HG03039 (cell line): ENCODE results near the gene ADGB.
"Not testable (repeated sequence)": the region's sequence is repeated elsewhere in the genome, so short reads cannot be mapped to it uniquely, and the experiment has no call there.

Experiments used
- ATAC-seq: cut with Tn5 transposase; IDR thresholded peaks from one replicate; pipeline ENCODE4 v1.9.1; 2021; ENCODE audit warnings: mild to moderate bottlenecking, moderate library complexity; ENCODE audit not compliant: unreplicated experiment

The ADGB gene

DNA sequence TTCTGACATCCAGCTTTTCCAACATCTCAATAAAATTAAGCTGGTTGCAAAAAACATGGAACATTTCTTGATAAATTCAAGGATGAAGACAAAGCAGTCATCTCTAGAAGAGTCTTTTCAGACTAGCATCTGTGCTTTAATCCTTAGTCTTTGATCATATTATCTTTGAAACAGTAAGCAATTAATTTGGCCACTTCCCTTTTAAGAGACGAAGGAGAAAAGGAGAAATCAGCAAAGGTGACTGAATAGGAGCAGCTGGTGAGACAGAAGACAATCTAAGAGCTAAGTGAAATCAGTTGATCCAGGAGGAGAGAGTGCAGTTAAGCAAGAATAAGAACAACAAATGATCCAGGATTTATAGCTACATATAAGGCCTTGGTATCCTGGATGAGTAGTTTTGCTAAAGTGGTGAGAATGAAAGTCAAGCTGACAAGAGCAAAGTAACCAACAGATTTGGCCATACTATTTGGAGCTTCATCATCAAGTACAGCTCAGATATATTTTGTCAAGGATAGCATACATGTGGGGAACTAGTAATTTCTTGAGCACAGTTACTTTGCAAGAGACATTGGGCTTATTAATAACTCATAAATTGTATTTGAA lies 215.5 kb downstream of the ADGB start:
- ATAC-seq = no peak

DNA sequence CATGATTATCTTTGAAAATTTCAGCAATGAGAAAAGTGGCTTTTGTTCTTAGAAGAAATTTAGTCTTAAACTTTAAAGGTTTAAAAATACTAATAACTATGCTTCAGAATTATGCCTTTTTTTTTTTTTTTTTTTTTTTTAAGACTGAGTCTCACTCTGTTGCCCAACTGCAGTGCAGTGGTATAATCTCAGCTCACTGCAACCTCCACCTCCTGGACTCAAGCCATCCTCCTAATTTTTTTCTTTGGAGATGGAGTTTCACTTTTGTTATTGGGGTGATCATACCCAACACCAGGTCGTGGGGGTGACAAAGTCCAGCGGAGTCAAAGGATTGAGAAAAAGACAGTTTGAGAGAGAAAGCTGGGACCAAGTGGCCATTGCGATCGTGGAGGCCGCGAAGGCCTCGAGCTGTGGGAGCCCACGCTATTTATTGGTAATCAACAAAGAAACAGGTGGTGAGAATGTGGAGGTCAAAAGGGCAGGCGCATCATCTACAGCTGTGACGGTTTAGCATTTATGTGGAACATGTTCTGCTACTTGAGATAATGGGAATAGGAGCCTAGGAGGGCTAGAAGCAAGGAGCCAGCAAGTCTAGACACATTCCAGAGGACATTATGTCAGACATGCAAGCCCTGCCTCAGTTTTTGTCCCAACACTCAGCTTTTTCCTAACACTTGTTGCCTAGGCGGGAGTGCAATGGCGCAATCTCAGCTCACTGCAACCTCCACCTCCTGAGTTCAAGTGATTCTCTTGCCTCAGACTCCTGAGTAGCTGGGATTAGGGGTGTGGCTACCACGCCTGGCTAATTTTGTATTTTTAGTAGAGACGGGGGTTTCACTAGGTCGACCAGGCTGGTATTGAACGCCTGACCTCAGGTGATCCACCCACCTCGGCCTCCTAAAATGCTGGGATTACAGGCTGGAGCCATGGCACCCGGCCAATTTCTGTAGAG lies 217.0 kb downstream of the ADGB start:
- ATAC-seq = not testable (repeated sequence)

GRCh38 chr6:146819596-146820320 lies 221.0 kb downstream of the ADGB start:
- ATAC-seq = no peak

DNA sequence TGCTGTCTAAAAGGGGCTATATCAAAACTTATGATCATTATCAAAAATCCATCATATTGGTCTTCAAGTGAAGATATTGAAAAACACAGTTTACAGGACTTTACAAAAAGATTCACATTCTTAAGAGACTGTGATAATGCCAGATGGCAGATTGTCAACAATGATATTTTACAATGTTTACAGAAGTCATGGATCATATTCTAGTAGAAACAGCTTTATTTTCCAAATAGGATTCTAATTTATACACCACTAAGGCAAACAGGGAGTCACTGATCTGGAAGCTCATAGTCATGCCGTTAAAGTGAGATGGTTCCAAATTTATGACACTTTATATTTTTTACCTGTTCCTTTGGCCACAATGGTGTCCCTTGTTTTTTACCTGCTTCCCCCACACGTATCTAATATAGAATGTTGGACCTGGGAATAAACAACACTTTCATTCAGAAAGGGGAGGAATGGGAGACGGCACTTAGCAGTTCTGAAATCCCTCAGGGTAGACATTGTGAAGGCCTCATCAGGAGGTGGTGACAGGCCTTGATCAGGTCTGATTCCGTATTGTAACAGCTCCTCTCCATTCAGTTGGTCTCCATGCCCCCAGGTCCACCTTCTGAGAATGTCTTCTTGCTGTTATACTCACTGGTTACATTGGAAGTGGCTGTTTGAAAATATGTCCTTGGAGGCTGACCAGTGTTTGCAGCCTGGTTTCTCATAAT lies 228.6 kb downstream of the ADGB start:
- no peak for ATAC-seq

GRCh38 chr6:146829792-146830565 lies 231.2 kb downstream of the ADGB start:
- no peak for ATAC-seq

- no peak for ATAC-seq
Observed at GRCh38 chr6:146833157-146833556, 234.4 kb downstream of the ADGB start.

DNA sequence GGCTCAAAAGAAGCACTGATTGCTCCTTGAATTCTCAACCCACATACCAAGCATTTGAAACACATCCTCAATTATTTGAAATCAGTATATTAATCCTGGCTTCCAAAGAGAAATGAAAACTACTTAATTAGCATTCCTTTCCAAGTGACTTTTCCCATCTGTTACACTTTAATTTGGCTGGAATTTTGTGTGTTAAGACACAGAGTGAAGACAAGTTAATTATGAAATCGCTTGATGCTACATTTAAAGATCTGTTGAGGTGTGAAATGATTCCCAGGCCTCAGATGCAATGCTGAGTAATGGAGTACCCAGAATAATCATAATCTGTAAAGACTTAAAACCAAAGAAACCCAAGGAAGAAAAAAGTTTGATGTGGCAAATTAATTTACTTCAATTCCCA lies 241.4 kb downstream of the ADGB start:
- no peak for ATAC-seq

DNA sequence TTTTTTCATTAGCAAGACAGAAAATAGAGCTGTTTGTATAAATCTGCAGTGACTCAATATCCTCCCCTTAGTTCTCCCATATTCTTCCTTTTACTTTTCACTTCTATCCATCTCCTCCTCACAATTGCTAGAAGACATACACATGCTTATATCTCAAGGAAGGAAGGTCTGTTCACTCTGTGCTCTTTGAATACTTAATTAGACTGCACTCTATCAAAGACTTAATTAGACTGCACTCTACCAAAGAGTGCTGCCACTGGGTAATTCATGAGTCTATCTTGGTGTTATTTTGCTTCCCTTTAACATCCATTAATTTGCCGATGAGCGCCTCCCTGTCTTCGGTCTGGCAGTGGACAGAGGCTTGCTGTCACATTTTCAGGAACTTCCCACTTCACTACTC lies 241.9 kb downstream of the ADGB start:
- ATAC-seq = no peak

DNA sequence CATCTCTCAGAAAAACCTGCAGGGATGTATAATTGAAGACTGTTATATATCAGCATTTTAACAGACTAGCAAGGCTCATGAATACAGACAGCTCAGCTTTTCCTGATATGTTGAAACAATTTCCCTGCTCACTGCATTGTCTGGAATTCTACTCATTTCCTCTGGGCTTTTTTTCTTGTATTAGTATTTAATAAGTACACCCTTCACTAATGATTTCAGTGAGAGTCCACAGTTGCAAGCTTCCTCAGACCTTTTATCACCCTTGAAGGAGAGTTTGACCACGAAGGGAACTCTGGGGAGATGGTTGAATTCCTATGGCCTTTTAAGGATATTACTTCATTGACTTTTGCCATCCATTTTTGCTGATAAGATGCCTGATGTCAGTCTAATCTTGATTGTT lies 248.7 kb downstream of the ADGB start:
- ATAC-seq = no peak

DNA sequence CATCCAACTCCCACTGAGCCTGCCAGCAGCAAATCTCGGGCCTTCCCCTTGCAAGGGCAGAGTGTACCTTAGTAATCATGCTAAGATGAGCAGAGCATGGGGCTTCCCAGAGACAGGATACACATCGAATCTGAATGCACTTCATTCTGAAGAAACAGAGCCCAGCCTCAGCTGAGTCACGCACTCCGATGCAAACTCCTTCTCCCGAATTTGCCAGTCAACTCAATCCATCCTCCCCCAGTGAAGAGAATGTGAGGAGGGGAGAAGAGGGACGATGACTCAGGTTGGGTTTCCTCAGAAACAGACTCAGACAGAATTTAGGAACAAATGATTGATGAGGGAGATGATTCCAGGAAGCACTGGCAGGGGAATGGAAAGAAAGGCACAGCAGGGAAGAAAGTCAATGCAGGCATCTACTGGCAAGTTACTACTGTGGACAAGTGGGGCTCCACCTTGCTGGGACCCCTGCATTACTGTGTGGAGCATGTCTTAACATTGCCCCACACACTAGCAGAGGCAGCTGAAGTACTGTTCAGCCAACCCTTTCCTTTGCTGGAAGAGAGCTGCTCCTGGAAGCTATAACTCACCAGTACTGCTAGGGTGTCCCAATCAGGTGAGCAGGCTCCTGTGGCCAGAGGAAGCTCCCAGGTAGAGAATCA lies 251.6 kb downstream of the ADGB start:
- ATAC-seq = no peak

GRCh38 chr6:146850981-146851380 lies 252.2 kb downstream of the ADGB start:
- ATAC-seq = no peak

GRCh38 chr6:146851837-146852236 lies 253.1 kb downstream of the ADGB start:
- ATAC-seq = no peak

GRCh38 chr6:146854521-146855255 lies 255.9 kb downstream of the ADGB start:
- ATAC-seq = not testable (repeated sequence)

GRCh38 chr6:146855889-146856288 lies 257.1 kb downstream of the ADGB start:
- no peak for ATAC-seq

DNA sequence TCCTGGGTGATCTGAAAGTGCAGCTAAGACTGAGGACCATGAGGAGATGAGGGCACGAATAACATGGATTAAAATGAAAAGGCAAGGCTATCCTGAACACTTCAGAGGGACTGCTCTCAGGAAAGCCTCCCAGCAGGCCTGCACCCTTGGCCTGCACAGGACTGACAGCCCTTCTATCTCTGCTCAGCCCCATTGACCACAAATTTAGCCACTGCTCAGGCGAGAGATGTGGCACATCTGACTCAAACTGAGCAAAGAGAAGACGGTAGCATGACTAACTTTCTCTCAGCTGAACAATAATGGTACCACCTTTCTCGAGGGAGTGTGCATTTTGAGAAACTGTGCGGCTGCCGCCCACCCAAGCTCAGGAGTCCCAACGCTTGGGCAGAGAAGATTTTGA lies 257.5 kb downstream of the ADGB start:
- ATAC-seq = peak; percentile 60

DNA sequence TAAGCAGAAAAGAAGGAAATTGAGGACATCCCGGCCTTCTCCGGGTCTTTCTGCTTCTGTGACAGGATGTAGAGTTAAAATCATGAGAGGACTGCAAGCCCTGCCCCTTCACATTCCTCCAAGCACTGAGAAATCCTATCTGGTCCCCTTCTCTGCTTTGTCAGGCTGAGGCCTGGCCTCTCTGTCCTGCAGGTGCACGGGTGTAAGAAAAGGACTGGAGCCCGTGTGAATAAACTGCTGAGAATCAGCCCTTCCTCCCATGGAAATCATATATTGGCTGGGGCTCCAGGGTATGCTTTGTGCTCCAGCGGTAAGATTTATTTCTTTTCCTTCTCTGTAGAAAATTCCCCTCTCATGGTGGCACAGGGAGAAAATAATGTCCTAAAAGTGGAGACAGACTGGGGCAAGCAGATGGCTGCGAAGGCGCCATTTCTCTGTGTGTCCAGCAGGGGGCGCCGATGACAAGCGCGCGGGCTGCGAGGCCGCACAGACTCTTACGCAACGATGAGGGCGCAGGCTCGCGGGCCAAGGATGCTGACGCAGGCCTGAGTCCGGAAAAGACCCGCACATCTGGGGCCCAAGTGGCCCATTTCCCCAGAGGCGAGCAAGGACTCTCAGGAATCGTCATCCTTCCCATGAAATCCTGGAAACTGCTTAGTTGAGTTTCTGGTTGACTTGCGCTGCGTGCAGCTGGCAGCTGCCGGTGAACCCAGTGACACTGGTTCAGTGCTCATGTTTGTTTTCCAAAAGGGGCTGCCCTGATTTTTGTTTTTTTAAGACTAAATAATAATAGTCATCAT lies 258.6 kb downstream of the ADGB start:
- ATAC-seq = peak; percentile 84

GRCh38 chr6:146857980-146858347 lies 259.2 kb downstream of the ADGB start:
- peak; percentile 15 for ATAC-seq

DNA sequence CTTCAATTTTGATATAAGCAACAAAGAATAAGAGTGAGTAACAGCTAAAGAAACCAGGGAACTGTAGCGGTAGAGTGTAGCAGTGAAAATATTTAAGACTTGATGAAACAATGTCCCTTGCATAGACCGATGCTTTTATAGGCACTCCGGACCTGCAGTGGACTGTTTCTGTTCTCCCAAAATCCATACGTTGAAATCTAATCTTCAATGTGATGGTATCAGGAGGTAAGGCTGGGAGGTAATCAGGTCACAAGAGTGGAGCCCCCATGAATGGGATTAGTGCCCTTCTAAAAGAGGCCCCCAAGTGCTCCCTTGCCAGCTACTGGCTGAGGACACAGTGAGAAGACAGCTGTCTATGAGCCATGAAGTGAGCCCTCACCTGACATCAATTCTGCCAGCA lies 260.4 kb downstream of the ADGB start:
- ATAC-seq = no peak
